Measurements from ENCODE around the gene KIR2DL1.
"Not testable (repeated sequence)": the region's sequence is repeated elsewhere in the genome, so short reads cannot be mapped to it uniquely, and the experiment has no call there.

DNA sequence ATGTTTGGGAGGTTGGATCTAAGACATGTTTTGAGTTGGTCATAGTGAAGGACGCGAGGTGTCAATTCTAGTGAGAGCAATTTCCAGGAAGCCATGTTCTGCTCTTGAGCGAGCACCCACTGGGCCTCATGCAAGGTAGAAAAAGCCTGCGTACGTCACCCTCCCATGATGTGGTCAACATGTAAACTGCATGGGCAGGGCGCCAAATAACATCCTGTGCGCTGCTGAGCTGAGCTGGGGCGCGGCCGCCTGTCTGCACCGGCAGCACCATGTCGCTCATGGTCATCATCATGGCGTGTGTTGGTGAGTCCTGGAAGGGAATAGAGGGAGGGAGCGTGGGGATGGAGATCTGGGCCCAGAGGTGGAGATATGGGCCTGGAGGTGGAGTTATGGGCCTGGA is 62.9 kb downstream of the KIR2DL1 start, which contains the start of gene KIR2DS4:
- TF ChIP-seq, protein P1, sequence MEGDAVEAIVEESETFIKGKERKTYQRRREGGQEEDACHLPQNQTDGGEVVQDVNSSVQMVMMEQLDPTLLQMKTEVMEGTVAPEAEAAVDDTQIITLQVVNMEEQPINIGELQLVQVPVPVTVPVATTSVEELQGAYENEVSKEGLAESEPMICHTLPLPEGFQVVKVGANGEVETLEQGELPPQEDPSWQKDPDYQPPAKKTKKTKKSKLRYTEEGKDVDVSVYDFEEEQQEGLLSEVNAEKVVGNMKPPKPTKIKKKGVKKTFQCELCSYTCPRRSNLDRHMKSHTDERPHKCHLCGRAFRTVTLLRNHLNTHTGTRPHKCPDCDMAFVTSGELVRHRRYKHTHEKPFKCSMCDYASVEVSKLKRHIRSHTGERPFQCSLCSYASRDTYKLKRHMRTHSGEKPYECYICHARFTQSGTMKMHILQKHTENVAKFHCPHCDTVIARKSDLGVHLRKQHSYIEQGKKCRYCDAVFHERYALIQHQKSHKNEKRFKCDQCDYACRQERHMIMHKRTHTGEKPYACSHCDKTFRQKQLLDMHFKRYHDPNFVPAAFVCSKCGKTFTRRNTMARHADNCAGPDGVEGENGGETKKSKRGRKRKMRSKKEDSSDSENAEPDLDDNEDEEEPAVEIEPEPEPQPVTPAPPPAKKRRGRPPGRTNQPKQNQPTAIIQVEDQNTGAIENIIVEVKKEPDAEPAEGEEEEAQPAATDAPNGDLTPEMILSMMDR (IDR thresholded peaks at IDR 0.05): not testable (repeated sequence)
- TF ChIP-seq POLR2A (IDR thresholded peaks at IDR 0.05): not testable (repeated sequence)
